Measurements from ENCODE around the gene IQSEC1. TPM values are rescaled to one million over a fixed set of nuclear protein-coding genes. Genes with fewer than 3 reads are reported as not detected.

Gene IQSEC1
- total RNA-seq, 1 experiment from 2014 or later, result 28.1 TPM

- no peaks in the 10 kb centered on the region for H3K9me3 ChIP-seq (ENCODE audit: control insufficient read depth in 1 of 2, insufficient read depth in 1 of 2, low read depth in 1 of 2, low read length in 2 of 2)
- H3K9ac ChIP-seq (ENCODE audit: low read length), result no peak overlapping the region
- POLR2A ChIA-PET, result no interaction called here
- RAD21 ChIA-PET (ENCODE audit: low non-redundant PET in 1 of 2, low total read pairs in 2 of 2, uncharacterized antibody in 2 of 2, unreplicated experiment in 2 of 2), result no interaction called here
- no peak overlapping the region for H3K4me2 ChIP-seq (ENCODE audit: low read length)
- H3K27me3 ChIP-seq (ENCODE audit: insufficient read depth, low read length), result no peaks in the 10 kb centered on the region
- H3K4me3 ChIP-seq (replicated peaks in 1 of 2; ENCODE audit: low read depth in 1 of 2, low read length in 2 of 2), result no peak overlapping the region
- no TSS peak for BruUV-seq (replicated peaks)
- peaks cover 39% of the 10 kb centered on the region; the same call in 1 of the 2 replicates for H3K79me2 ChIP-seq (ENCODE audit: insufficient read depth, low read length)
- intact Hi-C loops (cut with micrococcal nuclease), result no loop called here
- ATAC-seq (no peak), DNase-seq (ENCODE audit: low read depth, low spot score) (no peak)
- CTCF ChIA-PET, result no interaction called here
- H3K36me3 ChIP-seq (ENCODE audit: control insufficient read depth in 1 of 2, insufficient read depth in 2 of 2, low read length in 2 of 2), result no peaks in the 10 kb centered on the region
- TF ChIP-seq CEBPB (IDR thresholded peaks at IDR 0.05; ENCODE audit: low read depth), result no peak
- no peak for TF ChIP-seq POLR2AphosphoS5 (IDR thresholded peaks at IDR 0.05; ENCODE audit: low read depth, low read length)
- TF ChIP-seq EZH2 (IDR thresholded peaks at IDR 0.05), result no peak
- no peak for TF ChIP-seq ELF1 (IDR thresholded peaks at IDR 0.05; ENCODE audit: borderline replicate concordance, low read depth)
- no peak for TF ChIP-seq SRF (IDR thresholded peaks at IDR 0.05; ENCODE audit: low read depth)
- TF ChIP-seq ZBTB33 (IDR thresholded peaks at IDR 0.05; ENCODE audit: extremely low read depth, insufficient replicate concordance, low read length), result no peak
- no peak for TF ChIP-seq EGR1 (IDR thresholded peaks at IDR 0.05; ENCODE audit: low read depth)
- no peak for TF ChIP-seq TCF7L2 (IDR thresholded peaks at IDR 0.05; ENCODE audit: borderline replicate concordance, extremely low read depth, insufficient read depth, insufficient read length)
- TF ChIP-seq YY1 (IDR thresholded peaks at IDR 0.05; ENCODE audit: extremely low read depth, insufficient replicate concordance, low read depth, low read length), result no peak
- TF ChIP-seq CBX3 (IDR thresholded peaks at IDR 0.05; ENCODE audit: low read depth), result no peak
- TF ChIP-seq REST (IDR thresholded peaks at IDR 0.05; ENCODE audit: low read depth), result no peak
- TF ChIP-seq SIN3A (IDR thresholded peaks at IDR 0.05; ENCODE audit: low read depth), result no peak
- no peak for TF ChIP-seq CTCF (IDR thresholded peaks at IDR 0.05 in 2 of 3, conservative IDR thresholded peaks at IDR 0.05 in 1 of 3; ENCODE audit: borderline replicate concordance in 1 of 3, insufficient read depth in 1 of 3, low read depth in 2 of 3, low read length in 2 of 3)
- TF ChIP-seq ZFX (IDR thresholded peaks at IDR 0.05), result no peak
- no peak for TF ChIP-seq JUND (IDR thresholded peaks at IDR 0.05)
- TF ChIP-seq ATF3 (IDR thresholded peaks at IDR 0.05), result no peak
- no peak for TF ChIP-seq SP1 (IDR thresholded peaks at IDR 0.05; ENCODE audit: low read depth)
- no peaks in the 10 kb centered on the region for H3K4me1 ChIP-seq (ENCODE audit: control insufficient read depth in 1 of 2, insufficient read depth in 2 of 2, low read length in 2 of 2)
- H4K20me1 ChIP-seq (ENCODE audit: insufficient read depth), result no peaks in the 10 kb centered on the region
- H3K27ac ChIP-seq (ENCODE audit: low read depth, low read length), result no peak overlapping the region
- no peak overlapping the region for H2AFZ ChIP-seq (ENCODE audit: low read depth, low read length, poor library complexity, severe bottlenecking)
- no peaks in the 10 kb centered on the region for H3K9me2 ChIP-seq (ENCODE audit: insufficient read depth)
Observed at GRCh38 chr3:12959410-12959809, 113.8 kb downstream of the IQSEC1 start.
